Activated CD8-positive, alpha-beta memory T cell treated with anti-CD3 and anti-CD28 coated beads, Interleukin-2, amount 10 ng/mL, durations not matched to agents 7 days and 5 days (primary cell): ENCODE results near the gene MIER2. TPM values are rescaled to one million over a fixed set of nuclear protein-coding genes. Genes with fewer than 3 reads are reported as not detected.
"Not testable (repeated sequence)": the region's sequence is repeated elsewhere in the genome, so short reads cannot be mapped to it uniquely, and the experiment has no call there.

Experiments used
- ATAC-seq: fragments of 150-1000 bp; cut with Tn5 transposase; one replicate; pipeline ENCODE4 v1.10.0; 2021; ENCODE audit warnings: moderate library complexity
- CTCF ChIA-PET: fragments of 350-600 bp; sonication (Branson Sonifier 250); formaldehyde crosslinking; loops from one replicate; lab custom pipeline; 2021; ENCODE audit warnings: antibody characterized with exemption; lab: Charles Lee
- DNase-seq: peaks from one replicate; pipeline ENCODE4 v3.0.0-alpha.2; 2020
- H3K27ac Mint-ChIP-seq: one replicate; pipeline ENCODE4 v1.8.0; 2021; ENCODE audit warnings: mild to moderate bottlenecking, mixed read lengths
- H3K27me3 Mint-ChIP-seq: one replicate; pipeline ENCODE4 v1.8.0; 2021; ENCODE audit warnings: mixed read lengths
- H3K36me3 Mint-ChIP-seq: one replicate; pipeline ENCODE4 v1.8.0; 2021; ENCODE audit warnings: mild to moderate bottlenecking, mixed read lengths
- H3K4me1 Mint-ChIP-seq: one replicate; pipeline ENCODE4 v1.8.0; 2021; ENCODE audit warnings: mixed read lengths
- H3K4me3 Mint-ChIP-seq: one replicate; pipeline ENCODE4 v1.8.0; 2021; ENCODE audit warnings: mild to moderate bottlenecking, moderate library complexity, mixed read lengths
- H3K9me3 Mint-ChIP-seq: one replicate; pipeline ENCODE4 v1.8.0; 2022; ENCODE audit warnings: low read depth, mixed read lengths
- total RNA-seq, 2 experiments: library from RNA; stranded (reverse); gene quantifications; one replicate each; pipeline ENCODE4 v1.2.3, GENCODE V29; 2021

The MIER2 gene
- total RNA-seq, 2 experiments from 2014 or later, result 21.6 to 23.8 TPM

DNA sequence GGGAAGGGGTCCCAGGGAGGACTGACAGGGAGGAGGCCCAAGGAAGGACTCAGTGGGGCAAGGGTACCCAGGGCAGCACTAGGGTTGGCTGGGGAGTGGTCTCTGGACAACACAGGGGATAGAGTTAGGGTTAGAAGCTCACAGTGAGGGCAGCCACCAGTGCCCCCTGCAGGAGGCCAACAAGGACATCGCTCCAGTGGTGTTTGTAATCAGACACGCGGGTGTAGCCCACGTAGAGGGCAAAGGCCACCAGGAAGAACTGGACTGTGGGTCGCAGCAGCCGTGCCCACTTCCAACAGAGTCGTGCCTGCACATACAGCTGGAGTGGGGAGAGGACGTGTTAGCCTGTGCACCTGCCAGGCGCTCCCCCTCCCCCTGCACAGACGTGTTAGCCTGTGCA is 62.6 kb downstream of the MIER2 start:
- ATAC-seq, result no peak
- CTCF ChIA-PET, result no interaction called here
- DNase-seq, result no peak

DNA sequence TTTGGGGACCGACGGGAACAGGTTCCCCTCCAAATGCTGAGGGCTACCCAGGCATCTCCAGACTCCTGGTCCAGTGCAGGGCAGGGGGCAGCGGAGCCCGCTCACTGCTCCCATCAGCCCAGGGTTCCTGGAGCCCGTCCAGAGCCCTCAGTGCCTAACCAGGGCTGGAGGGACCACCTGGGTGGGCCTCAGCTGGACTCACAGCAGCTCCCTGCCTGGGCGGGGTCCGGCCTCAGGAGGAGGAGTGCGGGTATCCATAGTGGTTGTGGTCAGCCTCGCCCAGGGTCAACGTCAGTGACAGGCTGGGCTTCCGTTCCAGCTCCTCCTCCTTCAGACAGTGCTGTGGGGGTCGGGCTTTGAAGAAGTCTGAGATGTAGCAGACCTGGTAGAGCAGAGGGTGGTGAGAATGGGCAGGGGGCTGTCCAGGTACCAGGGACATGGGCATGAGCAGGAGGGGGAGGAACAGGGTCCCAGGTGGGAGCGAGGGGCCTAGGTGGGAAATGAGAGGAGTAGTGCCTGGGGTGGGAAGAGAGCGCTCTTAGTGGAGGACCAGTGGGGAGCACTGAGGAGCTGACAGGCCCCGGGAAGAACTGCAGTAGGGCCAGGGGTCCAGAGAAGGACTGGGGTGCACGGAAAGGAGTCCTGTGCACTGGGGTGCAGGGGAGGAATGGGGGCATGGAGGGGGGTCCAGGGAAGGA is 63.3 kb downstream of the MIER2 start:
- Mint-ChIP-seq H3K27ac (no peak overlapping the region), H3K4me3 (no peak overlapping the region), H3K4me1 (no peaks in the 10 kb centered on the region), H3K27me3 (peaks cover 13% of the 10 kb centered on the region), H3K9me3 (no peaks in the 10 kb centered on the region), H3K36me3 (no peaks in the 10 kb centered on the region)
- CTCF ChIA-PET, result no interaction called here
- ATAC-seq (no peak), DNase-seq (no peak)

More for the DNA sequence above, 62.6 kb downstream of the MIER2 start:
- no peaks in the 10 kb centered on the region for H3K9me3 Mint-ChIP-seq
- peaks cover 13% of the 10 kb centered on the region for H3K27me3 Mint-ChIP-seq
- no peak overlapping the region for H3K4me3 Mint-ChIP-seq
- H3K4me1 Mint-ChIP-seq, result no peaks in the 10 kb centered on the region
- H3K27ac Mint-ChIP-seq, result no peak overlapping the region
- no peaks in the 10 kb centered on the region for H3K36me3 Mint-ChIP-seq

- no peak for ATAC-seq
- CTCF ChIA-PET, result interaction anchor here (1.6 kb wide), 1 partner anchor 33 kb away, joined by 5 read pairs; no protein-coding TSS in a partner anchor
Observed at GRCh38 chr19:280541-281009, 64.0 kb downstream of the MIER2 start.

DNA sequence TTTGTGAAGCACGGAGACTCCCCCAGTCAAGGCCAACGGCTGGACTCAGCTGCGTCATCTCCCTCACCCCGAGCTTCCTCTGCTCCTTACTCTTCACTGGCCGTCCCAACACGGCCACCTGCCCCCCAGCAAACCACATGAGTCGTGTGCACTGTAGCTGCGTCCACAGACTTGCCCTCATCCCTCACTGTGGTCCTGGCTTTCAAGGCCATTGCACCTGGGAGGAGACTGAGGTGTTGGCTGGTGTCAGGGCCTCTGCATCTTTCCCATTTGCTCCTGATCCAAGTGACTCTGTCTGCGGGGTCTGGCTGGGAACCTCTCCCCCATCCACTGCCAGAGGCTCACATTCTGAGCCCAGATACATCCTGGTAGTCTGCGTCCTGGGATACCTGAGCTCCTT is 64.9 kb downstream of the MIER2 start:
- DNase-seq, result no peak
- H3K27me3 Mint-ChIP-seq, result peaks cover 13% of the 10 kb centered on the region
- H3K4me3 Mint-ChIP-seq, result no peak overlapping the region
- CTCF ChIA-PET, result interaction anchor here (1.6 kb wide), 1 partner anchor 32 kb away, joined by 5 read pairs; no protein-coding TSS in a partner anchor
- no peaks in the 10 kb centered on the region for H3K4me1 Mint-ChIP-seq
- H3K36me3 Mint-ChIP-seq, result no peaks in the 10 kb centered on the region
- H3K9me3 Mint-ChIP-seq, result no peaks in the 10 kb centered on the region
- H3K27ac Mint-ChIP-seq, result no peak overlapping the region
- no peak for ATAC-seq

More at GRCh38 chr19:280541-281009, 64.0 kb downstream of the MIER2 start:
- Mint-ChIP-seq H3K9me3 (no peaks in the 10 kb centered on the region), H3K27ac (no peak overlapping the region), H3K4me3 (no peak overlapping the region), H3K4me1 (no peaks in the 10 kb centered on the region), H3K27me3 (peaks cover 13% of the 10 kb centered on the region), H3K36me3 (no peaks in the 10 kb centered on the region)
- no peak for DNase-seq

DNA sequence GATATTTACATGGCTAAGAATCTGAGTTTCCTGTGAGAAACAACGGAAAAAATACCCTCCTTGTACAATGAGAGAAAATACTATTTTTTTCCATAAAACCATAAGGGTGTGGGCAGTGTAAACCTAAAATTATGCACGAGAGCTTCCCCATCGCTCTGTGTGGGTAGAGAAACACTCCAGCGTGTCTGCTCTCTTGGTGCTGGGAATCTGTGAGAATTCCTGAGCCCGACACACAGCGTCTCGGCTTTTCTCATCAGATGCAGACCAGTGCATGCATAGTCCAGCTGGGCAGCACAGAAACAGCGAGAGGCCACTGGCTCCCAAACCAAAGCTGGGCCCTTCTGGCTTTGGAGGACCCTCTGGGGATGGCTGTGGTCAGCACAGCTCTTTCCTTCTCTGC is 65.4 kb downstream of the MIER2 start:
- CTCF ChIA-PET, result interaction anchor here (1.6 kb wide), 1 partner anchor 32 kb away, joined by 5 read pairs; no protein-coding TSS in a partner anchor
- Mint-ChIP-seq H3K27me3 (peaks cover 13% of the 10 kb centered on the region), H3K9me3 (no peaks in the 10 kb centered on the region), H3K27ac (no peak overlapping the region), H3K4me1 (no peaks in the 10 kb centered on the region), H3K36me3 (no peaks in the 10 kb centered on the region), H3K4me3 (no peak overlapping the region)
- no peak for ATAC-seq
- DNase-seq, result no peak

DNA sequence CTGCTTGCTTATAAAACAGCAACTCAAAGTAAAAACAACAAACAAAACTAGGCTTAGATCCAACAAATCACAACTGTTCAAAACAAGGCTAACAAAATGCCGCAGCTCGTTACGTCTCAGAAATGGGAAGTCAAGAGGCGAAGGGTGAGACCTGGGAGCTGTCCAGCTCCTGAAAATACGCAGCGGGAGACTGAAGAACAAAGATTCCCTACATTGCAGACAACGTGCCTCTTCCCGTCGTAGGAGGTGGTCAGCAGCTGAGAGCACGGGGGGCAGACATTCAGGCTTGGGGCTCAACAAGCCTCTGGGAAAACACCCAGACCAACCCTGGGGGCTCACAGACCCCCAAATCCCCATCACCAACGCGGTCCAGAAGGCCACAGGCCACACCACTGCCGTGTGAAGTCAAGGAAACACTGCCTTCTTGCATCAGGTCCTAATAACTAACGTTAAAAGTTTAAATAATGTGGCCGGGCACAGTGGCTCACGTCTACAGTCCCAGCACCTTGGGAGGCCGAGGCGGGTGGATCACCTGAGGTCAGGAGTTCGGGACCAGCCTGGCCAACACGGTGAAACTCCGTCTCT is 66.9 kb downstream of the MIER2 start:
- H3K9me3 Mint-ChIP-seq, result no peaks in the 10 kb centered on the region
- H3K36me3 Mint-ChIP-seq, result no peaks in the 10 kb centered on the region
- no peak overlapping the region for H3K27ac Mint-ChIP-seq
- H3K27me3 Mint-ChIP-seq, result peaks cover 17% of the 10 kb centered on the region
- no peak for DNase-seq
- no peak for ATAC-seq
- CTCF ChIA-PET, result no interaction called here
- no peaks in the 10 kb centered on the region for H3K4me1 Mint-ChIP-seq
- no peak overlapping the region for H3K4me3 Mint-ChIP-seq

- no peaks in the 10 kb centered on the region for H3K36me3 Mint-ChIP-seq
- DNase-seq (no peak), ATAC-seq (no peak)
- H3K4me3 Mint-ChIP-seq, result no peak overlapping the region
- H3K27me3 Mint-ChIP-seq, result peaks cover 18% of the 10 kb centered on the region
- H3K27ac Mint-ChIP-seq, result no peak overlapping the region
- H3K4me1 Mint-ChIP-seq, result no peaks in the 10 kb centered on the region
- no peaks in the 10 kb centered on the region for H3K9me3 Mint-ChIP-seq
- CTCF ChIA-PET, result no interaction called here
Observed at GRCh38 chr19:277131-277530, 67.5 kb downstream of the MIER2 start.

DNA sequence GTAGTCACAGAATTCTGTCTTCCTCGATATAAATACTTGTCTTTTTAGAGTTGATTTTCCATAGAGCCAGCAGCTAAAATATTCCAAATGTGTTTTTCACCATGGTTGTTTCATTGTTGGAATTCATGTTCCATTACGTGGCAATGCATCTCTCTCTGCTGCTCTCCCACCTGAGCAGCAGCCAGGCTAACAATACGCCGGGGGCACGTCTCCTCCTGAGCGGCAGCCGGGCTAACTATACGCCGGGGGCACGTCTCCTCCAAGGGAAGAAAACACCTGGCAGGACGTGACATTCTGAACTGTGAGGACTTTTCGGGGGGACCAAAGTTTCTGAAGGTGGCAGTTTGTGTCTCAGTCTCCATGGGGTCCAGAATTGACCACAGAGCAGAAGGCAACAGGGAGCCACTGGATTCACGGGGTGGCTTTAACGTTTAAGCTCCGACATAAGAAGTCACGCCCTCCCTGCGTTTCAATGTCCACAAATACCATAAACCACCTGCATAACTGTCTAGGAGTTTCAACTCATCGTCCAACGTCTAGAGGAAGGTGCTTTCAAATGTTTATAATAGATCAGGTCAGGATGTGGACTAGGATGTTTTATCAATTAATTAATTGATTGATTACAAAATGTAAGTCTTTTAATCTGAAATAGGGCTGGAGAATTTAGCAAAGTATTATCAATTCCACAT is 68.5 kb downstream of the MIER2 start:
- ATAC-seq (no peak), DNase-seq (no peak)
- Mint-ChIP-seq H3K4me1 (no peaks in the 10 kb centered on the region), H3K9me3 (no peaks in the 10 kb centered on the region), H3K4me3 (no peak overlapping the region), H3K27me3 (peaks cover 21% of the 10 kb centered on the region), H3K36me3 (no peaks in the 10 kb centered on the region), H3K27ac (no peak overlapping the region)
- CTCF ChIA-PET, result no interaction called here

- CTCF ChIA-PET, result no interaction called here
- ATAC-seq, result no peak
Observed at GRCh38 chr19:275000-275399, 69.6 kb downstream of the MIER2 start.

DNA sequence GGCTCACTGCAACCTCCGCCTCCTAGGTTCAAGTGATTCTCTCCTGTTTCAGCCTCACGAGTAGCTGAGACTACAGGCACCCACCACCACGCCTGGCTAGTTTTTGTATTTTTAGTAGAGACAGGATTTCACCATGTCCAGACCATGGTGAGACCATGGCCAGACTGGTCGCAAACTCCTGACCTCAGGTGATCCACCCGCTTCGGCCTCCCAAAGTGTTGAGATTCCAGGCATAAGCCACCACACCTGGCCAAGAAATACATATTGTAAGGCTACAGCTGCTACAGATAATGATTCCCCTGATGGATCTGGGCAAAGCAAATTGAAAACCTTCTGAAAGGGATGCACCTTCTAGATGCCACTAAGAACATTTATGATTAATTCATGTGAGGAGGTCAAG is 71.2 kb downstream of the MIER2 start:
- H3K27ac Mint-ChIP-seq, result no peak overlapping the region
- no peak overlapping the region for H3K4me3 Mint-ChIP-seq
- peaks cover 27% of the 10 kb centered on the region for H3K27me3 Mint-ChIP-seq
- no peak for ATAC-seq
- CTCF ChIA-PET, result interaction anchor here (1.6 kb wide), 1 partner anchor 26 kb away, joined by 4 read pairs; no protein-coding TSS in a partner anchor
- no peak for DNase-seq
- no peaks in the 10 kb centered on the region for H3K4me1 Mint-ChIP-seq
- no peaks in the 10 kb centered on the region for H3K9me3 Mint-ChIP-seq
- no peaks in the 10 kb centered on the region for H3K36me3 Mint-ChIP-seq

More at GRCh38 chr19:275000-275399, 69.6 kb downstream of the MIER2 start:
- no peak overlapping the region for H3K4me3 Mint-ChIP-seq
- DNase-seq, result no peak
- H3K36me3 Mint-ChIP-seq, result no peaks in the 10 kb centered on the region
- H3K4me1 Mint-ChIP-seq, result no peaks in the 10 kb centered on the region
- no peaks in the 10 kb centered on the region for H3K9me3 Mint-ChIP-seq
- no peak overlapping the region for H3K27ac Mint-ChIP-seq
- H3K27me3 Mint-ChIP-seq, result peaks cover 21% of the 10 kb centered on the region

DNA sequence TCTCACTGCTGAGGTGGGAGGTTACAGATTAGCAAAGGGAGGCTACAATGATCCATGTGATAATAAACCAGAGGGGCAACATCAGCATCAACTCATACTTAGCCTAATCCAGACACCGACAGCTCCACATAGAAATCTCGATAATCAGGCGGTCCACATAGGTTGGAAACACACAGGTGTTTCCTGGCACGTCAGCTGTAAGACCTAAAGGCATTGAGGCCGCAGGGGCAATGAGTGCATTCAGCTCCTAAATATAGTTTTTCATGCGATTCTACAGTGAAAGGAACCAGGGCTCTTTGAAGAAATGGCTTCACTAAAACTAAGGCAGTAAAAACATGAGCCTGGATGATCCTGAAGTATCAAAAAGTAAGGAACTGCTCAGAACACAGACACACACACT is 72.7 kb downstream of the MIER2 start:
- Mint-ChIP-seq H3K4me1 (peaks cover 7% of the 10 kb centered on the region), H3K27ac (no peak overlapping the region), H3K27me3 (peaks cover 31% of the 10 kb centered on the region), H3K9me3 (no peaks in the 10 kb centered on the region), H3K36me3 (no peaks in the 10 kb centered on the region), H3K4me3 (no peak overlapping the region)
- CTCF ChIA-PET, result interaction anchor here (1.4 kb wide), 1 partner anchor 238 kb away, joined by 4 read pairs; no protein-coding TSS in a partner anchor
- ATAC-seq, result no peak
- DNase-seq, result no peak

- H3K27ac Mint-ChIP-seq, H3K4me3 Mint-ChIP-seq, DNase-seq, H3K36me3 Mint-ChIP-seq, CTCF ChIA-PET, ATAC-seq, H3K9me3 Mint-ChIP-seq: not testable (repeated sequence)
- peaks cover 41% of the 10 kb centered on the region for H3K27me3 Mint-ChIP-seq
- peaks cover 11% of the 10 kb centered on the region for H3K4me1 Mint-ChIP-seq
Observed at GRCh38 chr19:270766-271318, 73.8 kb downstream of the MIER2 start.

DNA sequence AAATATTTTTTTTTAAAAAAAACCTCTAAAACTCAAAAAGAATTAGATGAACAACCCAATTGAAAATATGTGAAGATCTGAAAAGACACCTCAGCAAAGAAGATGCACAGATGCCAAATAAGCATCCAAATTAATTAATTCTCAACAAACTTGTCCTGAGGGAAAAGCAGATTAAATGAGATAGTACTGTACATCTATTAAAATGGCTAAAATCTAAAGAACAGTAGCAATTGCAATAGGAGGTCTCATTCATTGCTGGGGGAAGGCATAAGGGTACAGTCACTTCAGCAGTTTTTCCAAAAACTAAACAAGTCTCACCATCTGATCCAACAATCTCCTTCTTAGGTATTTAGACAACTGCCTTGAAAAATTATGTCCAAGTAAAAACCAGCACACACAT is 75.4 kb downstream of the MIER2 start:
- DNase-seq (no peak), ATAC-seq (no peak)
- H3K4me3 Mint-ChIP-seq, result no peak overlapping the region
- no peaks in the 10 kb centered on the region for H3K9me3 Mint-ChIP-seq
- H3K27me3 Mint-ChIP-seq, result peaks cover 54% of the 10 kb centered on the region
- peaks cover 11% of the 10 kb centered on the region for H3K4me1 Mint-ChIP-seq
- no peaks in the 10 kb centered on the region for H3K36me3 Mint-ChIP-seq
- H3K27ac Mint-ChIP-seq, result no peak overlapping the region
- CTCF ChIA-PET, result no interaction called here
